ENCODE data around the gene PEX11B. TPM values are rescaled to one million over a fixed set of nuclear protein-coding genes. Genes with fewer than 3 reads are reported as not detected.
A peak's percentile ranks its signal among the peaks of the same experiment; 100 is the strongest.

The PEX11B gene
- total RNA-seq, 1 donor, result 6.1 TPM

- Histone ChIP-seq H3K4me1 (ENCODE audit: insufficient read depth, low read length) (no peaks in the 10 kb centered on the region), H3K9me3 (ENCODE audit: low read depth, low read length) (no peaks in the 10 kb centered on the region), H3K4me3 (ENCODE audit: low read length) (no peak overlapping the region), H3K27me3 (ENCODE audit: insufficient read depth, low read length) (no peaks in the 10 kb centered on the region)
Observed at GRCh38 chr1:145901312-145902021, 17.1 kb downstream of the PEX11B start.

DNA sequence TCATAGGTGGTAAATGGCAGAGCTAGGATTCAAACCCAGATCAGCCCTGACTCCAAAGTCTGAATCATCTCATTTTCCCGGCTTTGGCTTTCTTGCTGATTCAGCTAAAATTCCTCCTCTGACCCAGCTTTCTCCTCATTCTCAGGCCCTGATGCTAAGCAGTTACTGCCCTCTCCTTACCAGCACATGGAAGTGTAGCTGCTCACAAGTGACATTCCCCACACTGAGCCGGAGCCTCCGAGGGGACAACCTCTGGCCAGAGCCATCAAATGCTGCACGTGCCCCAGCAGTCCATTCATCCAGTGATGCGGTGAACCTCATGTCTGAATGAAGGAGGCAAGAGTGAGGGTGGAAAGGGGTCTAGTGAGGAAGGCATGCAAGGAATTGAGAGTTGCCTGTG lies 19.8 kb downstream of the PEX11B start:
- H3K27me3 ChIP-seq (ENCODE audit: insufficient read depth, low read length), result no peaks in the 10 kb centered on the region
- H3K4me1 ChIP-seq (ENCODE audit: insufficient read depth, low read length), result no peaks in the 10 kb centered on the region
- no peaks in the 10 kb centered on the region for H3K9me3 ChIP-seq (ENCODE audit: low read depth, low read length)
- H3K4me3 ChIP-seq (ENCODE audit: low read length), result no peak overlapping the region

- no peak overlapping the region for H3K4me3 ChIP-seq (ENCODE audit: low read length)
- no peaks in the 10 kb centered on the region for H3K9me3 ChIP-seq (ENCODE audit: low read depth, low read length)
- no peaks in the 10 kb centered on the region for H3K27me3 ChIP-seq (ENCODE audit: insufficient read depth, low read length)
- no peaks in the 10 kb centered on the region for H3K4me1 ChIP-seq (ENCODE audit: insufficient read depth, low read length)
Observed at GRCh38 chr1:145897969-145898368, 20.5 kb downstream of the PEX11B start.

GRCh38 chr1:145895471-145895870 lies 23.0 kb downstream of the PEX11B start:
- H3K4me1 ChIP-seq (ENCODE audit: insufficient read depth, low read length), result no peaks in the 10 kb centered on the region
- no peaks in the 10 kb centered on the region for H3K27me3 ChIP-seq (ENCODE audit: insufficient read depth, low read length)
- H3K9me3 ChIP-seq (ENCODE audit: low read depth, low read length), result no peaks in the 10 kb centered on the region
- no peak overlapping the region for H3K4me3 ChIP-seq (ENCODE audit: low read length)

- Histone ChIP-seq H3K27me3 (ENCODE audit: insufficient read depth, low read length) (no peaks in the 10 kb centered on the region), H3K4me3 (ENCODE audit: low read length) (no peak overlapping the region), H3K9me3 (ENCODE audit: low read depth, low read length) (no peaks in the 10 kb centered on the region), H3K4me1 (ENCODE audit: insufficient read depth, low read length) (no peaks in the 10 kb centered on the region)
Observed at GRCh38 chr1:145893306-145894055, 25.0 kb downstream of the PEX11B start.

GRCh38 chr1:145892486-145893087 lies 25.9 kb downstream of the PEX11B start:
- H3K4me1 ChIP-seq (ENCODE audit: insufficient read depth, low read length), result no peaks in the 10 kb centered on the region
- H3K4me3 ChIP-seq (ENCODE audit: low read length), result no peak overlapping the region
- H3K9me3 ChIP-seq (ENCODE audit: low read depth, low read length), result no peaks in the 10 kb centered on the region
- no peaks in the 10 kb centered on the region for H3K27me3 ChIP-seq (ENCODE audit: insufficient read depth, low read length)

DNA sequence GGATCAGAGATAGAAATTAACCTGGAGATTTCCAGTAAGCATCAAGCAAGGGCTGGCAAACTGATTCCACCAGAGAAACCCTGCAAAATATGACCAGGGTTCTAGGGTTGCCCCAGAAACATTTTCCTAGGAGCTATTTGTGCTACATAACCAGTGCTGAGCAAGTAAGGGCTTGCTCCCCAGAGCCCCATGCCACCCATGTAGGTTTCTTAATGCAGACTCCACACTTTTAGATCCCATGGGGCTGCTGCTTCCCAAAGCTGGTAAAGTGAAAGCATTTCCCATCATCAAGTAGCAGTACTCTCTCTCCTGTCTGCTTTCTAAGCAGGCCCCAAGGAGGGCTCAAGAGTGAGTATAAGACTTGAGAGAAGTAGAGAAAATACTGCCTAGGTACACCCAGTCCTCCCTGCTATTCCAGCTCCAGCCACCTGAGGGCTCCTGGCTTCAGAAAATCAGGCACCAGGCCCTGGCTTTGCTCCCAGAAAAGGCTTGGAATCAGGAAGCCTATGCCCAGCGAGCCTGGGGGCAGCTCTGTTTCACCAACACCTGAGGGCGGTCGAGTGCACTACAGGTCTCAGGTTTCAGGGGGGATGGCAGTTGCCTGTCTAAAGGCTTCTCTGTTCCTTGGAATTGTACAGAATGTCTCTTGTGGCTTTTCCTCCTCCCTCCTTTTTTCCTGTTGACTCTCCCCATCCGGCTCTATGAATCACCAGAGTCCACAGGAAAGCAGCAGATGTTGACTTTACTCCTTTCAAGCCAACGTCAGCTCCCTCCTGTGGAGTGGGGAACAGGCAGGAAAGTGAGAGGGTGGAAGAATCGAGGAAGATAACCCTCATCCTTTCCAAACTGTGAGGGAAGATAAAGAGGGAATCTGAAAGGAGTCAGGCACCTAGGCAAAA lies 26.7 kb downstream of the PEX11B start:
- no peaks in the 10 kb centered on the region for H3K27me3 ChIP-seq (ENCODE audit: insufficient read depth, low read length)
- H3K9me3 ChIP-seq (ENCODE audit: low read depth, low read length), result no peaks in the 10 kb centered on the region
- no peaks in the 10 kb centered on the region for H3K4me1 ChIP-seq (ENCODE audit: insufficient read depth, low read length)
- H3K4me3 ChIP-seq (ENCODE audit: low read length), result no peak overlapping the region

GRCh38 chr1:145891143-145891542 lies 27.4 kb downstream of the PEX11B start:
- no peak overlapping the region for H3K4me3 ChIP-seq (ENCODE audit: low read length)
- H3K27me3 ChIP-seq (ENCODE audit: insufficient read depth, low read length), result no peaks in the 10 kb centered on the region
- H3K9me3 ChIP-seq (ENCODE audit: low read depth, low read length), result no peaks in the 10 kb centered on the region

DNA sequence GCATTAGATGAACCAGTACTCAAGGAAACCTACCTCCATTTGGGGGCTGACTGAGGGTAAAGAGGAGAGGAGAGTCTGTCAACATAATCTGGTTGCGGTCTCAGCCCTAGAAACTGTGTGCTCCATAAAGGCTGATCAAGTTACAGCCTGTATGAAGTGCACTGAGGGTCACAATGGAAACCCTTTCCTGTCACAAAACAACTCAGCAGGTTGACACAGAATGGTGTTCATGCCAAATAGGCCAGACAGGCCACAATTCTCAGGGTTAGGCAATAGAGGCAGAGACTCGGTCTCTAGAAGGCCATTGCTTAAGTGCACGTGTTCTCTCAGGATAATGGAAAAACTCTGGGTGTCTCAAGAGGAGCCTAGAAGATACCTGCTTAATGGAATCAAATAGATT lies 28.8 kb downstream of the PEX11B start:
- Histone ChIP-seq H3K9me3 (ENCODE audit: low read depth, low read length) (no peaks in the 10 kb centered on the region), H3K4me1 (ENCODE audit: insufficient read depth, low read length) (peaks cover 10% of the 10 kb centered on the region), H3K4me3 (ENCODE audit: low read length) (no peak overlapping the region), H3K27me3 (ENCODE audit: insufficient read depth, low read length) (peaks cover 1% of the 10 kb centered on the region)

More at GRCh38 chr1:145891143-145891542, 27.4 kb downstream of the PEX11B start:
- peaks cover 4% of the 10 kb centered on the region for H3K4me1 ChIP-seq (ENCODE audit: insufficient read depth, low read length)

GRCh38 chr1:145887631-145888030 lies 30.9 kb downstream of the PEX11B start:
- peaks cover 10% of the 10 kb centered on the region for H3K4me1 ChIP-seq (ENCODE audit: insufficient read depth, low read length)

GRCh38 chr1:145886816-145887215 lies 31.7 kb downstream of the PEX11B start:
- H3K4me3 ChIP-seq (ENCODE audit: low read length), result no peak overlapping the region
- H3K9me3 ChIP-seq (ENCODE audit: low read depth, low read length), result no peaks in the 10 kb centered on the region
- peaks cover 10% of the 10 kb centered on the region for H3K4me1 ChIP-seq (ENCODE audit: insufficient read depth, low read length)
- peaks cover 13% of the 10 kb centered on the region for H3K27me3 ChIP-seq (ENCODE audit: insufficient read depth, low read length)

More at GRCh38 chr1:145887631-145888030, 30.9 kb downstream of the PEX11B start:
- H3K4me3 ChIP-seq (ENCODE audit: low read length), result no peak overlapping the region
- H3K27me3 ChIP-seq (ENCODE audit: insufficient read depth, low read length), result peaks cover 13% of the 10 kb centered on the region
- no peaks in the 10 kb centered on the region for H3K9me3 ChIP-seq (ENCODE audit: low read depth, low read length)

DNA sequence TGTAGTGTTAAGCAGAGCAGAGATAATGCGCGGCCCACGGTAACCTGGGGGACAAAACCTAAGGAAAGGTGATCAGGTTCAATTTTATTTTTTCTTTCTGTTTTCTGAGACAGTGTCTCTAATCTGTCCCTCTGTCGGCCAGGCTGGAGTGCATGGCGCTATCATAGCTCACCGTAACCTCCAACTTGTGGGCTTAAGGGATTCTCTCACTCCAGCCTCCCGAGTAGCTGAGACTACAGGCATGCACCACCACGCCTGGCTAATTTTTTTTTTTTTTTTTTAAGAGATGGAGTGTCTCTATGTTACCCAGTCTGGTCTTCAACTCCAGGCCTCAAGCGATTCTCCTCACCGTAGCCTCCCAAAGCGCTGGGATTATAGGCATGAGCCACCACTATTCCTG lies 32.1 kb downstream of the PEX11B start:
- Histone ChIP-seq H3K4me1 (ENCODE audit: insufficient read depth, low read length) (peaks cover 10% of the 10 kb centered on the region), H3K4me3 (ENCODE audit: low read length) (peak overlapping the region; percentile 54), H3K9me3 (ENCODE audit: low read depth, low read length) (no peaks in the 10 kb centered on the region), H3K27me3 (ENCODE audit: insufficient read depth, low read length) (peaks cover 13% of the 10 kb centered on the region)

- H3K9me3 ChIP-seq (ENCODE audit: low read depth, low read length), result no peaks in the 10 kb centered on the region
- peaks cover 13% of the 10 kb centered on the region for H3K27me3 ChIP-seq (ENCODE audit: insufficient read depth, low read length)
- peaks cover 10% of the 10 kb centered on the region for H3K4me1 ChIP-seq (ENCODE audit: insufficient read depth, low read length)
- peak within 1 kb of the TSS; percentile 54 for H3K4me3 ChIP-seq (ENCODE audit: low read length)
Observed at GRCh38 chr1:145885738-145886287, 32.7 kb downstream of the PEX11B start, which contains the start of gene ANKRD35. ANKRD35 (minus strand) TSS chr1:145885866; CDS start chr1:145885758, 108 bp downstream.

DNA sequence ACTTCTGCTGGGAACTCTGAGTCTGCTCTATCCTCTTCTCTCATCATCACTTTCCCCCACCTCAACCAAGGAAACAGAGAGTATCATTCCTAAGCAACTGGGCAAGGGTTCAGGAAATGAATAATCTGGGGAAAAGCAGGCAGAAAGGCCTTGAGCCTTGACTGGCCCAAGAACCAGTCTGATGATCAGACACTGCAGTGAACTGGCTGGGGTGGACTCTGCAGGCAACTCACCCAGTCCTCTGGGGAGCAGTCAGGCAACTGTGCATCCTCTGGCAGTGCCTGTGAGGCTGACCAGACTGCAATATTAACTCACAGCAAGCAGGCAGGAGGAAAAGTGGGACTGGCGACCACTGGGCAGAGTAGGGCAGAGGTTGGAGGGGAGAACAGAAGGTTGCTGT lies 33.8 kb downstream of the PEX11B start:
- no peaks in the 10 kb centered on the region for H3K9me3 ChIP-seq (ENCODE audit: low read depth, low read length)
- H3K4me1 ChIP-seq (ENCODE audit: insufficient read depth, low read length), result peaks cover 10% of the 10 kb centered on the region
- no peak overlapping the region for H3K4me3 ChIP-seq (ENCODE audit: low read length)
- H3K27me3 ChIP-seq (ENCODE audit: insufficient read depth, low read length), result peaks cover 13% of the 10 kb centered on the region

Measured in mononuclear cell (primary cell).